ENCODE results near the gene SLC24A5. TPM values are rescaled to one million over a fixed set of nuclear protein-coding genes. Genes with fewer than 3 reads are reported as not detected.
A peak's percentile ranks its signal among the peaks of the same experiment; 100 is the strongest.

Gene SLC24A5
- total RNA-seq, 1 donor, result not detected

DNA sequence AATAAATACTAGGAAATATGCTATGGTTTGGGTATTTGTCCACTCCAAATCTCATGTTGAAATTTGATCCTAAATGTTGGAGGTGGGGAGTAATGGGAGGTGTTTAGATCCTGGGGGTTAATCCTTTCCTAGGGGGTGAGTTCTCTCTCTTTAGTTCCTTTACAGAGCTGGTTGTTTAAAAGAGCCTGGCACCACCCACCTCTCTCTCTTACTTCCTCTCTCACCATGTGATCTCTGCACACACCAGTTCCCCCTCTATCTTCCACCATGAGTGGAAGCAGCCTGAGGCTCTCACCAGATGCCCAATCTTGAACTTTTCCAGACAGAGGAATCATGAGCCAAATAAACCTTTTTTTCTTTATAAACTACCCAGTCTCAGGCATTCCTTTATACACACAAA, 10.5 kb downstream of the SLC24A5 start:
- no peaks in the 10 kb centered on the region for H3K9me3 ChIP-seq (ENCODE audit: low read depth, low read length)
- no peak overlapping the region for H3K27ac ChIP-seq (ENCODE audit: low read depth, low read length)
- H3K36me3 ChIP-seq (ENCODE audit: insufficient read depth, low read length), result no peaks in the 10 kb centered on the region
- no peak overlapping the region for H2AFZ ChIP-seq (ENCODE audit: low read length)
- DNase-seq (ENCODE audit: insufficient read length, low spot score, missing footprints), result no peak
- H3K79me2 ChIP-seq (ENCODE audit: insufficient read depth, low read length), result no peaks in the 10 kb centered on the region
- TF ChIP-seq, protein P1, sequence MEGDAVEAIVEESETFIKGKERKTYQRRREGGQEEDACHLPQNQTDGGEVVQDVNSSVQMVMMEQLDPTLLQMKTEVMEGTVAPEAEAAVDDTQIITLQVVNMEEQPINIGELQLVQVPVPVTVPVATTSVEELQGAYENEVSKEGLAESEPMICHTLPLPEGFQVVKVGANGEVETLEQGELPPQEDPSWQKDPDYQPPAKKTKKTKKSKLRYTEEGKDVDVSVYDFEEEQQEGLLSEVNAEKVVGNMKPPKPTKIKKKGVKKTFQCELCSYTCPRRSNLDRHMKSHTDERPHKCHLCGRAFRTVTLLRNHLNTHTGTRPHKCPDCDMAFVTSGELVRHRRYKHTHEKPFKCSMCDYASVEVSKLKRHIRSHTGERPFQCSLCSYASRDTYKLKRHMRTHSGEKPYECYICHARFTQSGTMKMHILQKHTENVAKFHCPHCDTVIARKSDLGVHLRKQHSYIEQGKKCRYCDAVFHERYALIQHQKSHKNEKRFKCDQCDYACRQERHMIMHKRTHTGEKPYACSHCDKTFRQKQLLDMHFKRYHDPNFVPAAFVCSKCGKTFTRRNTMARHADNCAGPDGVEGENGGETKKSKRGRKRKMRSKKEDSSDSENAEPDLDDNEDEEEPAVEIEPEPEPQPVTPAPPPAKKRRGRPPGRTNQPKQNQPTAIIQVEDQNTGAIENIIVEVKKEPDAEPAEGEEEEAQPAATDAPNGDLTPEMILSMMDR (IDR thresholded peaks at IDR 0.05; ENCODE audit: extremely low read depth, low read depth, low read length), result no peak
- no peak overlapping the region for H3K4me3 ChIP-seq (ENCODE audit: insufficient read depth, low read length)
- no peaks in the 10 kb centered on the region for H4K20me1 ChIP-seq (ENCODE audit: insufficient read depth, low read length)
- H3K27me3 ChIP-seq (ENCODE audit: insufficient read depth, low read length), result no peaks in the 10 kb centered on the region
- no peak overlapping the region for H3K4me2 ChIP-seq (ENCODE audit: insufficient read depth, low read length)
- H3K4me1 ChIP-seq (ENCODE audit: insufficient read depth, low read length), result no peaks in the 10 kb centered on the region

DNA sequence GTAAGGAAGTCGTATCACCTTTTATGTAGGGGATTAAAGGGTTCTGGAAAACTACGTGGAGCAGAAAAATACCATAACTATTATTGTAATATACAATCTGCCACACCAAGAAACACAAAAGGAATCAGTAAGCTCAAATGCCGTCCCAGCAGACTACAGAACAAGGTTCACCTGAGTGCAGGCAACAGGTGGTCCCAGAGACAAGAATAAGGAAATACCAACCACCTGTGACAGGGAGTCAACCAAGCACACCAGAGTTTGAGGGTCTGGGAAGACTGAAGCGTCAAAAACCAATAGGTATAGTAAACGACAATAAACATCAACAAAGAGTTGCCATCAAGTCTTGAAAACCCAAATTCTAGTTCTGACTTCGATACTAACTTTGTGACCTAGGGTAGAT, 12.1 kb downstream of the SLC24A5 start:
- Histone ChIP-seq H3K4me1 (ENCODE audit: insufficient read depth, low read length) (no peaks in the 10 kb centered on the region), H3K4me3 (ENCODE audit: insufficient read depth, low read length) (no peak overlapping the region), H3K36me3 (ENCODE audit: insufficient read depth, low read length) (no peaks in the 10 kb centered on the region), H3K27me3 (ENCODE audit: insufficient read depth, low read length) (no peaks in the 10 kb centered on the region), H3K9me3 (ENCODE audit: low read depth, low read length) (no peaks in the 10 kb centered on the region), H3K4me2 (ENCODE audit: insufficient read depth, low read length) (no peak overlapping the region), H3K79me2 (ENCODE audit: insufficient read depth, low read length) (no peaks in the 10 kb centered on the region), H3K27ac (ENCODE audit: low read depth, low read length) (no peak overlapping the region), H4K20me1 (ENCODE audit: insufficient read depth, low read length) (no peaks in the 10 kb centered on the region), H2AFZ (ENCODE audit: low read length) (no peak overlapping the region)
- TF ChIP-seq, protein P1 (IDR thresholded peaks at IDR 0.05; ENCODE audit: extremely low read depth, low read depth, low read length), result no peak
- DNase-seq (ENCODE audit: insufficient read length, low spot score, missing footprints), result no peak

DNA sequence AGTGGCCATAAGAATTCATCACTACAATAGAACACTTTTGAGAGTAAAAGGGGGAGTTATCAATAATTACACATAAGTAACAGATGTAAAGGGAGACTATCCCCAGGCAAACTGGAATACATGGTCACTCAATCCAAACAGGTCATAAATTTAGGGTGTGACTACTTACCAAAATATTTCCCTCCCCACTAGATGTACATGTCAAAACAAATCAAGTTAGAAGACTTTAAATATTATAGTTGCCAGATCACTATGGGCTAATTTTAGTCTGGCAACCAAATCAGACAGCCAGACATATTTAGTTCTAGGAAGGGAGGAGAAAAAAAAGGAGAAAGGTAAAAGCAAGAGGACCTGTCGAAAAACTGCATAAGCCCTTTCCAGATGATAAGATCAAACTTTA, 23.1 kb downstream of the SLC24A5 start:
- peak overlapping the region; percentile 60 for H3K4me2 ChIP-seq (ENCODE audit: insufficient read depth, low read length)
- H3K4me1 ChIP-seq (ENCODE audit: insufficient read depth, low read length), result peaks cover 7% of the 10 kb centered on the region
- no peaks in the 10 kb centered on the region for H4K20me1 ChIP-seq (ENCODE audit: insufficient read depth, low read length)
- peak; percentile 13 for DNase-seq (ENCODE audit: insufficient read length, low spot score, missing footprints)
- no peaks in the 10 kb centered on the region for H3K27me3 ChIP-seq (ENCODE audit: insufficient read depth, low read length)
- no peaks in the 10 kb centered on the region for H3K36me3 ChIP-seq (ENCODE audit: insufficient read depth, low read length)
- no peaks in the 10 kb centered on the region for H3K9me3 ChIP-seq (ENCODE audit: low read depth, low read length)
- no peaks in the 10 kb centered on the region for H3K79me2 ChIP-seq (ENCODE audit: insufficient read depth, low read length)
- peak overlapping the region; percentile 14 for H3K4me3 ChIP-seq (ENCODE audit: insufficient read depth, low read length)
- TF ChIP-seq, protein P1 (IDR thresholded peaks at IDR 0.05; ENCODE audit: extremely low read depth, low read depth, low read length), result no peak
- no peak overlapping the region for H2AFZ ChIP-seq (ENCODE audit: low read length)
- no peak overlapping the region for H3K27ac ChIP-seq (ENCODE audit: low read depth, low read length)

DNA sequence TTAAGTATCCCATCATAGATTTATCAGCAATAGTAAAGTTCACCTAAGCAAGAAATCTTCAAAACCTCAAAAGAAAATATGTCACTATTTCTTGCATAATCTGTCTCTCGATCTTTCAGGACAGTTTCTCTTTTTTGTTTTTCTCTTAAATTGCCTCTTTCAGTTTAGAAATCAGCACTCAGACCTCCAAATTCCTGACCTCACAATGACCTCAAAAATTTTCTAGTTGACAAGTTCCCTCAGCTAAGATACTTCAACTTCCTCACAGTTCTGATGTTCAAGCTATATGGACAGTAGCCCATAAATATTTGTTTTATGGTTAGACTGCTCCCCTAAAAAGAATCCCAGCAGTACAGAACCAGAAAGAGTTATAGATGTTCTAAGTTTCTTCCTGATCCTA, 24.1 kb downstream of the SLC24A5 start:
- H3K27me3 ChIP-seq (ENCODE audit: insufficient read depth, low read length), result no peaks in the 10 kb centered on the region
- TF ChIP-seq, protein P1 (IDR thresholded peaks at IDR 0.05; ENCODE audit: extremely low read depth, low read depth, low read length), result no peak
- no peaks in the 10 kb centered on the region for H4K20me1 ChIP-seq (ENCODE audit: insufficient read depth, low read length)
- DNase-seq (ENCODE audit: insufficient read length, low spot score, missing footprints), result no peak
- peak overlapping the region; percentile 9 for H3K4me3 ChIP-seq (ENCODE audit: insufficient read depth, low read length)
- no peaks in the 10 kb centered on the region for H3K36me3 ChIP-seq (ENCODE audit: insufficient read depth, low read length)
- H3K4me2 ChIP-seq (ENCODE audit: insufficient read depth, low read length), result peak overlapping the region; percentile 60
- H3K79me2 ChIP-seq (ENCODE audit: insufficient read depth, low read length), result no peaks in the 10 kb centered on the region
- no peaks in the 10 kb centered on the region for H3K9me3 ChIP-seq (ENCODE audit: low read depth, low read length)
- H3K4me1 ChIP-seq (ENCODE audit: insufficient read depth, low read length), result peaks cover 7% of the 10 kb centered on the region
- H3K27ac ChIP-seq (ENCODE audit: low read depth, low read length), result no peak overlapping the region
- H2AFZ ChIP-seq (ENCODE audit: low read length), result peak overlapping the region; percentile 5

Measured in osteoblast (primary cell).